Right atrium auricular region (tissue), 2 donors: ENCODE data around the gene RNF212B. TPM values are rescaled to one million over a fixed set of nuclear protein-coding genes. Genes with fewer than 3 reads are reported as not detected.
"Not testable (repeated sequence)": the region's sequence is repeated elsewhere in the genome, so short reads cannot be mapped to it uniquely, and the experiment has no call there.

Experiments used
- DNase-seq: peaks from one replicate; pipeline ENCODE4 v3.0.0-alpha.2; 2019; ENCODE audit warnings: low spot score
- H3K27ac ChIP-seq, 2 donors: fragments of 200-600 bp; sonication (generic); 1 replicate in 1 of 2; 2 replicates in 1 of 2; pipeline ENCODE4 v1.5.1; 2016 to 2019
- H3K27me3 ChIP-seq, 2 donors: fragments of 200-600 bp; sonication (generic); one replicate each; pipeline versions ENCODE4 v1.5.1 to v1.6.0; 2017 to 2019
- H3K36me3 ChIP-seq: fragments of 200-600 bp; sonication (generic); one replicate; pipeline ENCODE4 v1.5.1; 2016
- H3K4me1 ChIP-seq, 2 donors: fragments of 200-600 bp; sonication (generic); one replicate each; pipeline versions ENCODE4 v1.5.1 to v1.6.0; 2017 to 2019
- H3K4me3 ChIP-seq, 2 donors: fragments of 200-600 bp; sonication (generic); 1 replicate in 1 of 2; 2 replicates in 1 of 2; pipeline ENCODE4 v1.5.1; 2017 to 2019; ENCODE audit warnings: mild to moderate bottlenecking in 1 of 2, moderate library complexity in 1 of 2
- H3K9me3 ChIP-seq, 2 donors: fragments of 200-600 bp; sonication (generic); one replicate each; pipeline ENCODE4 v1.5.1; 2019
- CTCF ChIP-seq, 2 donors: fragments of 200-600 bp; sonication (generic); IDR thresholded peaks; one replicate each; pipeline ENCODE4 v1.5.1; 2019; ENCODE audit warnings: antibody characterized with exemption in 2 of 2
- total RNA-seq, 2 donors: library from RNA; depleted of rRNA; stranded (reverse); fragments of >200 nt; gene quantifications; one replicate each; pipeline ENCODE4 v1.1.0, GENCODE V29; 2016

RNF212B gene
- total RNA-seq, 2 donors from 2014 or later: not detected

GRCh38 chr14:23240661-23241060 lies 2.9 kb downstream of the RNF212B start:
- H3K27ac ChIP-seq: no peak overlapping the region
- H3K36me3 ChIP-seq: no peaks in the 10 kb centered on the region
- no peaks in the 10 kb centered on the region for H3K27me3 ChIP-seq
- no peaks in the 10 kb centered on the region for H3K9me3 ChIP-seq
- H3K4me3 ChIP-seq: no peak overlapping the region
- peaks cover 0 to 9% of the 10 kb centered on the region in 2 donors for H3K4me1 ChIP-seq
- no peak for DNase-seq
- TF ChIP-seq CTCF (IDR thresholded peaks at IDR 0.05): no peak

GRCh38 chr14:23241061-23241715 lies 3.5 kb downstream of the RNF212B start:
- H3K27ac ChIP-seq, H3K36me3 ChIP-seq, DNase-seq, H3K27me3 ChIP-seq, H3K4me1 ChIP-seq, H3K4me3 ChIP-seq, H3K9me3 ChIP-seq: not testable (repeated sequence)

GRCh38 chr14:23242076-23242475 lies 4.3 kb downstream of the RNF212B start:
- H3K9me3 ChIP-seq: no peaks in the 10 kb centered on the region
- no peak for TF ChIP-seq CTCF (IDR thresholded peaks at IDR 0.05)
- DNase-seq: no peak

GRCh38 chr14:23243066-23243465 lies 5.3 kb downstream of the RNF212B start:
- Histone ChIP-seq H3K9me3 (no peaks in the 10 kb centered on the region), H3K4me1 (peaks cover 0 to 2% of the 10 kb centered on the region in 2 donors), H3K27me3 (no peaks in the 10 kb centered on the region), H3K4me3 (no peak overlapping the region), H3K27ac (no peak overlapping the region), H3K36me3 (no peaks in the 10 kb centered on the region)
- no peak for DNase-seq
- TF ChIP-seq CTCF (IDR thresholded peaks at IDR 0.05): no peak

More at GRCh38 chr14:23242076-23242475, 4.3 kb downstream of the RNF212B start:
- no peaks in the 10 kb centered on the region for H3K27me3 ChIP-seq
- H3K36me3 ChIP-seq: no peaks in the 10 kb centered on the region
- H3K4me1 ChIP-seq: peaks cover 0 to 9% of the 10 kb centered on the region in 2 donors
- no peak overlapping the region for H3K4me3 ChIP-seq
- no peak overlapping the region for H3K27ac ChIP-seq

GRCh38 chr14:23245282-23245681 lies 7.5 kb downstream of the RNF212B start:
- TF ChIP-seq CTCF (IDR thresholded peaks at IDR 0.05): no peak
- H3K36me3 ChIP-seq: no peaks in the 10 kb centered on the region
- no peaks in the 10 kb centered on the region for H3K9me3 ChIP-seq
- no peaks in the 10 kb centered on the region for H3K4me1 ChIP-seq
- no peaks in the 10 kb centered on the region for H3K27me3 ChIP-seq
- H3K27ac ChIP-seq: no peak overlapping the region
- H3K4me3 ChIP-seq: no peak overlapping the region
- no peak for DNase-seq

GRCh38 chr14:23248601-23249000 lies 10.9 kb downstream of the RNF212B start:
- Histone ChIP-seq H3K27ac (no peak overlapping the region), H3K36me3 (no peaks in the 10 kb centered on the region), H3K4me3 (no peak overlapping the region), H3K4me1 (no peaks in the 10 kb centered on the region), H3K9me3 (no peaks in the 10 kb centered on the region), H3K27me3 (no peaks in the 10 kb centered on the region)
- no peak for DNase-seq
- TF ChIP-seq CTCF (IDR thresholded peaks at IDR 0.05): no peak
